Measurements from ENCODE around the gene KCMF1.

The KCMF1 gene

GRCh38 chr2:84969511-84970209, 1.3 kb upstream of the KCMF1 start:
- H3K4me3 ChIP-seq (ENCODE audit: low read depth, low read length), result peak overlapping the region; percentile 97
- TF ChIP-seq, protein P1, sequence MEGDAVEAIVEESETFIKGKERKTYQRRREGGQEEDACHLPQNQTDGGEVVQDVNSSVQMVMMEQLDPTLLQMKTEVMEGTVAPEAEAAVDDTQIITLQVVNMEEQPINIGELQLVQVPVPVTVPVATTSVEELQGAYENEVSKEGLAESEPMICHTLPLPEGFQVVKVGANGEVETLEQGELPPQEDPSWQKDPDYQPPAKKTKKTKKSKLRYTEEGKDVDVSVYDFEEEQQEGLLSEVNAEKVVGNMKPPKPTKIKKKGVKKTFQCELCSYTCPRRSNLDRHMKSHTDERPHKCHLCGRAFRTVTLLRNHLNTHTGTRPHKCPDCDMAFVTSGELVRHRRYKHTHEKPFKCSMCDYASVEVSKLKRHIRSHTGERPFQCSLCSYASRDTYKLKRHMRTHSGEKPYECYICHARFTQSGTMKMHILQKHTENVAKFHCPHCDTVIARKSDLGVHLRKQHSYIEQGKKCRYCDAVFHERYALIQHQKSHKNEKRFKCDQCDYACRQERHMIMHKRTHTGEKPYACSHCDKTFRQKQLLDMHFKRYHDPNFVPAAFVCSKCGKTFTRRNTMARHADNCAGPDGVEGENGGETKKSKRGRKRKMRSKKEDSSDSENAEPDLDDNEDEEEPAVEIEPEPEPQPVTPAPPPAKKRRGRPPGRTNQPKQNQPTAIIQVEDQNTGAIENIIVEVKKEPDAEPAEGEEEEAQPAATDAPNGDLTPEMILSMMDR (IDR thresholded peaks at IDR 0.05; ENCODE audit: low read depth, low read length, missing control alignments), result no peak
- DNase-seq (ENCODE audit: low read depth), result no peak

GRCh38 chr2:84970210-84970867, 622 bp upstream of the KCMF1 start:
- DNase-seq (ENCODE audit: low read depth), result no peak
- TF ChIP-seq, protein P1 (IDR thresholded peaks at IDR 0.05; ENCODE audit: low read depth, low read length, missing control alignments), result no peak
- peak overlapping the region; percentile 97 for H3K4me3 ChIP-seq (ENCODE audit: low read depth, low read length)

DNA sequence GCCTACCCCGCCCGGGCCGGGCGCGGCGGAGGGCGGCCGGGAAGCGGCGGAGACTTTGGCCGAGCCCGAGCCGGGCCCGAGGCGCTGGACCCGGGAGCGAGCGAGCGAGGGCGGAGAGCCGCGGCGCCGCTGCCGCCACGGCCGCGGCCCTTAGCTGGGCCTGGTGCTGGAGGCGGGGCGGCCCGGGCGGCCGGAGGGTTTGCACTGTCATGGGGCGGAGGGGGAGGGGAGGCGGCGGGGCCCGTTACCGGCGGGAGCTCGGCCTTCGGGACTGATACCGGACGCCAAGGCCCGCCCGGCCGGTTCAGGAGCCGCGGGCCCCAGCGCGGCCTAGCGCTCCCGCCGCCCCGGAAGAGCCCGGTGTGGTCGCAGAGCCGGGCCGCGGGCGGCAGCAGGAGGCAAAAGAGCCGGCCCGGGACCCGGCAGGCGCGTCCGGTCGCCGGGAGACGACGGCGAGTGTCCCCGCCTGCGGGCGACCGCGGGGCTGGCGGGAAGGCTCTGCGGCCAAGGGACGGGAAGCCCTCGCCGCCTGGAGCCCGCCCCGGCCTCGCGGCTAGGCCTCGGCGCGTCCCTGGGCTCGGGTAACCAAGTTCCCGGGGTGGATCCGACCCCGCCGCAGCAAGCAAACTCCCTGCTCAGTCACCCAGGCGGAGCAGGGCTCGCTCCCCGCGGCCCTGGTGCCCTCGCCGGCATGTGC, 697 bp downstream of the KCMF1 start:
- peak overlapping the region; percentile 97 for H3K4me3 ChIP-seq (ENCODE audit: low read depth, low read length)
- no peak for DNase-seq (ENCODE audit: low read depth)
- TF ChIP-seq, protein P1 (IDR thresholded peaks at IDR 0.05; ENCODE audit: low read depth, low read length, missing control alignments), result no peak

DNA sequence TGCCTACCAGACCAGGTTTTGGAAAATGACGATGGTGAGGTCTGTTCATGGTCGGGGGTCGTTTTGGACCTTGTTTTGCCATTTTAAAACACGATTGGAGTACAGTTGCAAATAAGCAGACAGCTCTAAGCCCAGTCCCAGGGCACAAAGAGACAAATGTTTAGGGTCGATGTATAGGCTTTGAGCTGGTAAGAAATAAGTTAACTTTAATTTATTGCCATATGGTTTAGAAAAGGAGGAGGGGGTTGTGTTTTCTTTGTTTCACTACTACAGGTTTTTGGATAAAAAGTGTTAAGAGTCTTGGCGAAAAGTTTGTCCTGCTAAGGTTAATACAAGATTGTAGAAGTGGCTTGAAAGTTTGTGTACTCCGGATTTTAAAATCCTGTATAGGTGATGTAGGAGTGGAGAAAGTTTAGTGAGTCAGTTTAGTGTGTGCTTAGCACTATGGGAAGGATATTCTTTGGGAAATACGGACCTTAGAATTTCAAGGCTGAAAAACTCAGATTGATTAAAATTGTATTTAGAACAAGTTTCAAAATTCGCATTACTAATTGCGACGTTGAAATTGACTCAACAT, 1.3 kb downstream of the KCMF1 start:
- peak overlapping the region; percentile 97 for H3K4me3 ChIP-seq (ENCODE audit: low read depth, low read length)
- no peak for DNase-seq (ENCODE audit: low read depth)
- TF ChIP-seq, protein P1 (IDR thresholded peaks at IDR 0.05; ENCODE audit: low read depth, low read length, missing control alignments), result no peak

- TF ChIP-seq, protein P1 (IDR thresholded peaks at IDR 0.05; ENCODE audit: low read depth, low read length, missing control alignments), result no peak
- no peak for DNase-seq (ENCODE audit: low read depth)
- peak overlapping the region; percentile 97 for H3K4me3 ChIP-seq (ENCODE audit: low read depth, low read length)
Measured at GRCh38 chr2:84972932-84973331, 2.0 kb downstream of the KCMF1 start.

DNA sequence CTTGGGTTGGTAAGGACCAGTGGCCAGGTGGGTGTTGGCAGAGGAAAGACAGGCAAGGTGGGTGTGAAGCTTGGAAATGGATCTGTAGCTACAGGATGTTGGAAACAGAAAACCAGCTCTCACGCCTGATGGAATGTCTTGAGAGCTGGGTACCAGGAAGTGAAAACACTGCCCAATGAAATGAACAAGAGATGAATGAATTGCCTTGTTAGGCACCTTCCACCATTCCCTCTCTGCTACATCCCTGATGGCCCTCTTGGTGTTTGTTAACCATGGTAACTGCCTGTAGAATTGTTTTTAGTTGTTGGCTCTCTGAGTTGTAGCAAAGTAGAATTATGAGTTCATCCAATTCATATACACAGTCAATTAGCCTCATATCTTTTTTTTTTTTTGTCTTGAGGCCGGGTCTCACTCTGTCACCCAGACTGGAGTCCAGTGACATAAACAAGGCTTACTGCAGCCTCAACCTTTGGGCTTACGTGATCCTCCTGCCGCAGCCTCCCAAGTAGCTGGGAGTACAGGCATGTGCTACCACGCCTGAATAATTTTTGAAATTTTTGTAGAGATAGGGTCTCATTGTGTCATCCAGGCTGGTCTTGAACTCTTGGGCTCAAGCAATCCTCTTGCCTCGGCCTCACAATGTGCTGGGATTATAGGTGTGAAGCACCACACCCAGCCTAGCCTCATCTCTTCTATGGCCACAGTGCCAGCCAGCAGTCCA, 9.5 kb downstream of the KCMF1 start:
- no peak for DNase-seq (ENCODE audit: low read depth)
- H3K4me3 ChIP-seq (ENCODE audit: low read depth, low read length), result no peak overlapping the region
- TF ChIP-seq, protein P1 (IDR thresholded peaks at IDR 0.05; ENCODE audit: low read depth, low read length, missing control alignments), result no peak

All from GM12864 (cell line).